GM18870 (cell line): ENCODE measurements around the gene IRGC.
"Not testable (repeated sequence)": the region's sequence is repeated elsewhere in the genome, so short reads cannot be mapped to it uniquely, and the experiment has no call there.

Experiments used
- ATAC-seq: cut with Tn5 transposase; IDR thresholded peaks from one replicate; pipeline ENCODE4 v1.9.1; 2021; ENCODE audit warnings: moderate library complexity; ENCODE audit not compliant: unreplicated experiment

IRGC gene

GRCh38 chr19:43751466-43752220 lies 35.8 kb downstream of the IRGC start:
- ATAC-seq = no peak

GRCh38 chr19:43752287-43752875 lies 36.5 kb downstream of the IRGC start:
- no peak for ATAC-seq

GRCh38 chr19:43754253-43754502 lies 38.3 kb downstream of the IRGC start:
- ATAC-seq = peak; percentile 21

- peak; percentile 41 for ATAC-seq
These were observed 38.8 kb downstream of the IRGC start, which contains the start of gene SMG9 for GRCh38 chr19:43754503-43755255. Gene SMG9, minus strand, starts transcription at chr19:43754962. Its CDS starts 4,221 bp downstream, at chr19:43750741.

- ATAC-seq = no peak
These were observed 39.5 kb downstream of the IRGC start for GRCh38 chr19:43755256-43755801.

GRCh38 chr19:43759515-43759914 lies 43.6 kb downstream of the IRGC start:
- ATAC-seq = no peak

- ATAC-seq = no peak
These were observed 45.1 kb downstream of the IRGC start for GRCh38 chr19:43760941-43761340.

GRCh38 chr19:43762814-43763213 lies 46.9 kb downstream of the IRGC start:
- ATAC-seq = no peak

- ATAC-seq = no peak
These were observed 47.6 kb downstream of the IRGC start for GRCh38 chr19:43763473-43763939.

- ATAC-seq = not testable (repeated sequence)
These were observed 48.8 kb downstream of the IRGC start for GRCh38 chr19:43764684-43765083.

GRCh38 chr19:43765109-43765876 lies 49.4 kb downstream of the IRGC start:
- ATAC-seq = peak; percentile 71

- ATAC-seq = no peak
These were observed 50.8 kb downstream of the IRGC start for GRCh38 chr19:43766755-43767043.

- ATAC-seq = no peak
These were observed 51.4 kb downstream of the IRGC start for GRCh38 chr19:43767316-43767715.

- no peak for ATAC-seq
These were observed 51.9 kb downstream of the IRGC start for GRCh38 chr19:43767818-43768217.

GRCh38 chr19:43768273-43769050 lies 52.6 kb downstream of the IRGC start:
- no peak for ATAC-seq

GRCh38 chr19:43769256-43769655 lies 53.4 kb downstream of the IRGC start:
- ATAC-seq = no peak
